CD4-positive, alpha-beta memory T cell (primary cell): Measurements from ENCODE around the gene NEDD4. TPM values are rescaled to one million over a fixed set of nuclear protein-coding genes. Genes with fewer than 3 reads are reported as not detected.

Experiments
- CTCF ChIA-PET: fragments of 350-600 bp; sonication (Branson Sonifier 250); formaldehyde crosslinking; loops from one replicate; lab custom pipeline; 2021; ENCODE audit warnings: inconsistent platforms; ENCODE audit not compliant: partially characterized antibody; lab: Charles Lee
- POLR2A ChIA-PET: fragments of 350-600 bp; sonication (Branson Sonifier 250); formaldehyde crosslinking; loops from one replicate; lab custom pipeline; 2021; ENCODE audit not compliant: partially characterized antibody; lab: Charles Lee
- DNase-seq, 5 donors: peaks; one replicate each; pipeline versions ENCODE4 v3.0.0 to v3.0.0-alpha.2; 2020 to 2022; ENCODE audit warnings: mixed read lengths in 1 of 5
- H3K27ac ChIP-seq: one replicate; pipeline ENCODE4 v1.7.0; 2013; ENCODE audit warnings: low read depth, low read length
- H3K27me3 ChIP-seq: 2 replicates; pipeline ENCODE4 v1.7.0; 2013; ENCODE audit warnings: mild to moderate bottlenecking, low read length, moderate library complexity; ENCODE audit not compliant: insufficient read depth
- H3K36me3 ChIP-seq: 2 replicates; pipeline ENCODE4 v1.7.0; 2013; ENCODE audit warnings: mild to moderate bottlenecking, low read length, moderate library complexity; ENCODE audit not compliant: insufficient read depth
- H3K4me1 ChIP-seq: 2 replicates; pipeline ENCODE4 v1.7.0; 2013; ENCODE audit warnings: mild to moderate bottlenecking, low read length, moderate library complexity; ENCODE audit not compliant: insufficient read depth
- H3K4me3 ChIP-seq, 2 donors: one replicate each; pipeline ENCODE4 v1.7.0; 2013; ENCODE audit warnings: low read length in 2 of 2, mild to moderate bottlenecking in 1 of 2
- H3K9me3 ChIP-seq, 2 donors: one replicate each; pipeline ENCODE4 v1.7.0; 2013; ENCODE audit warnings: low read length in 2 of 2, control low read depth in 1 of 2; ENCODE audit not compliant: control insufficient read depth in 1 of 2
- H3K27ac Mint-ChIP-seq, 7 donors: one replicate each; pipeline ENCODE4 v1.8.0; 2020 to 2021; ENCODE audit warnings: mixed read lengths in 7 of 7, mild to moderate bottlenecking in 6 of 7, inconsistent platforms in 3 of 7, moderate library complexity in 3 of 7
- H3K27me3 Mint-ChIP-seq, 2 donors: one replicate each; pipeline ENCODE4 v1.8.0; 2020 to 2021; ENCODE audit warnings: mixed read lengths in 2 of 2
- H3K36me3 Mint-ChIP-seq, 2 donors: one replicate each; pipeline ENCODE4 v1.8.0; 2020 to 2021; ENCODE audit warnings: mixed read lengths in 2 of 2, inconsistent platforms in 1 of 2, mild to moderate bottlenecking in 1 of 2
- H3K4me1 Mint-ChIP-seq, 4 donors: one replicate each; pipeline ENCODE4 v1.8.0; 2020 to 2021; ENCODE audit warnings: mixed read lengths in 4 of 4, mild to moderate bottlenecking in 1 of 4
- H3K4me3 Mint-ChIP-seq, 8 donors: one replicate each; pipeline ENCODE4 v1.8.0; 2020 to 2021; ENCODE audit warnings: mixed read lengths in 8 of 8, mild to moderate bottlenecking in 7 of 8, moderate library complexity in 6 of 8, inconsistent platforms in 3 of 8
- H3K9me3 Mint-ChIP-seq, 8 donors: one replicate each; pipeline ENCODE4 v1.8.0; 2020 to 2021; ENCODE audit warnings: mixed read lengths in 8 of 8, mild to moderate bottlenecking in 5 of 8, inconsistent platforms in 3 of 8, moderate library complexity in 1 of 8
- intact Hi-C: fragments of 100-400 bp; cut with micrococcal nuclease; formaldehyde crosslinking; loops from one replicate; pipeline ENCODE4 v1.15.1; 2023
- polyA plus RNA-seq, 2 donors: library from polyadenylated mRNA; unstranded; fragments of 300-500 nt; fragmentation: Illumina TruSeq; gene quantifications; one replicate each; pipeline ENCODE4 v1.2.3, GENCODE V29; 2021
- total RNA-seq, 2 experiments: library from RNA; stranded (reverse); gene quantifications; one replicate each; pipeline ENCODE4 v1.2.3, GENCODE V29; 2021

Gene NEDD4
- total RNA-seq (1 to 10 TPM; 4.2 to 5.8 TPM), polyA plus RNA-seq (1 to 10 TPM; 3.7 to 5.2 TPM)

DNA sequence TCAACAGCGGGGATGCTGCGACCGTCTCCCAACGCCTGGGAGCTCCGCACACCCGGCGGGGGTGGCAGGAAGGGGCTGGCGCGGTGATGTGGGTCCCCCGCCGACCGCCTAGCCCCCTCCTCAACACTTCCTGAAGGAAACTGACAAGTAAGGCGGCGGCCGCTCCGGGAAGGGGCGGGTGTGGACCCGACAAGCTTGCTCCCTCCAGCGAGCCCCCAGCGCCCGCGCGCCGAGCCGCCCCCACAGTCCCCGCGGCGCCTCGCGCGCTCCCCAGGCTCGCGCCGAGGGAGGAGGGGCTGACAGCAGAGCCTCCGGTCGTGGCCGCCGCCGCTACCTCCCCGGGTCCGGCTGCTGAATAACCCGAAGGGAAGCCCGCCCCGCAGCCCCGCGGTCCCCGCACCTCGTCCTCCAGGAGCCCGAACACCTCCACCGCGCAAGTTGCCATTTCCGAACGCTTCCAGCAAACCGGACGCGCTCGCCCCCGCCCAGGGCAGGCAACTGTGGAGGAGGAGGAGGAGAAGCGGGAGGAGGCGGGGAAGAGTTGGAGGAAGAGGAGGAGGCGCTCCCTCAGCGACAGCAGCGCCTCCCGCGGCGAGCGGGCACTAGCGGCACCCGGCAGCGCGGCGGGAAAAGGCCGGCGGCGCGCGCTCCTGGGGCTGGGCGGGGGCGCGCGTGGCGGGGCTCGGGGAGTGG is at the start of gene NEDD4:
TSS of gene NEDD4 (minus strand) at position 502 of the 693 bp plus-strand sequence. CDS start at position 445, 57 bp downstream.
- ChIA-PET POLR2A (interaction anchor here (1.1 to 1.2 kb wide), 2 partner anchors 49 to 54 kb away, joined by 3 read pairs; no protein-coding TSS in a partner anchor), CTCF (interaction anchor here (0.6 to 2.7 kb wide), 10 partner anchors 9 to 253 kb away, joined by 3 to 14 read pairs (median 4); no protein-coding TSS in a partner anchor)
- Mint-ChIP-seq H3K4me1 (peaks cover 10 to 27% (median 17%) of the 10 kb centered on the region in 4 donors), H3K27me3 (no peaks in the 10 kb centered on the region), H3K4me3 (peak within 1 kb of the TSS; percentile 89 to 94 (median 92)), H3K36me3 (peaks cover 0 to 2% of the 10 kb centered on the region in 2 donors), H3K9me3 (no peaks in the 10 kb centered on the region), H3K27ac (peak within 1 kb of the TSS; percentile 17 to 85 (median 61))
- no peaks in the 10 kb centered on the region for H3K36me3 ChIP-seq
- H3K27me3 ChIP-seq: no peaks in the 10 kb centered on the region
- H3K9me3 ChIP-seq: no peaks in the 10 kb centered on the region
- peak within 1 kb of the TSS; percentile 36 to 61 for H3K4me3 ChIP-seq
- H3K4me1 ChIP-seq: peaks cover 15% of the 10 kb centered on the region
- H3K27ac ChIP-seq: no peak within 1 kb of the TSS
- intact Hi-C loops: loop anchor here (1.0 to 2.0 kb wide), 3 partner anchors 50 to 254 kb away; no protein-coding TSS in a partner anchor
- peak; percentile 64 to 82 (median 74) for DNase-seq

DNA sequence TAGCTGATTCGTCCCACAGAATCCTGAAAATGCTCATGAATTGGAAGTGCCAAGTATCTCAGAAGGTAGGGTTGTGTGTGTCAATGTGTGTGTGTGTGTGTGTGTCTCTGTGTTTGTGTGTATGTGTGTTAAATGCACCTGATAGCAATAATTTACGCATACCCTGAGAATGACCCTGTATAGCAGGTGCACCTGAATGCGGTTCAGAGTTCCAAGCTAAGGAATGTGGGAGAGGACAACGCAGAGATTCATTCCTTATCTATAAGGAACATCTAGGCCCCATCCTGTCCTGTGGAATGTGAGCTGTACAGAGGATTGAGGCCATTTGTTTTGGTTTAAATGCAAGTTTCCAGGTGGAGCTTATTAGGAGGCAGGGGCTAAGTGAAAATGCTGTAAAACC is 49.1 kb upstream of the NEDD4 start:
- no peaks in the 10 kb centered on the region for H3K27me3 Mint-ChIP-seq
- Histone ChIP-seq H3K4me1 (peaks cover 43% of the 10 kb centered on the region), H3K9me3 (no peaks in the 10 kb centered on the region), H3K4me3 (peak overlapping the region in 1 of 2 donors; percentile 13), H3K36me3 (no peaks in the 10 kb centered on the region), H3K27me3 (no peaks in the 10 kb centered on the region), H3K27ac (peak overlapping the region; percentile 72)
- POLR2A ChIA-PET: interaction anchor here (1.0 to 2.1 kb wide), 2 partner anchors 48 to 203 kb away, joined by 3 to 7 read pairs; no protein-coding TSS in a partner anchor
- intact Hi-C loops: loop anchor here (2.0 kb wide), 1 partner anchor 202 kb away; no protein-coding TSS in a partner anchor
- peak overlapping the region; percentile 90 to 99 (median 93) for H3K27ac Mint-ChIP-seq
- peaks cover 0 to 7% of the 10 kb centered on the region in 2 donors for H3K36me3 Mint-ChIP-seq
- H3K4me3 Mint-ChIP-seq: peak overlapping the region in 7 of 8 donors; percentile 44 to 86 (median 69)
- H3K9me3 Mint-ChIP-seq: peaks cover 0 to 5% (median 0%) of the 10 kb centered on the region in 8 donors
- no peak for DNase-seq
- CTCF ChIA-PET: interaction anchor here (1.1 to 4.1 kb wide), 5 partner anchors 11 to 269 kb away, joined by 3 to 25 read pairs (median 3); no protein-coding TSS in a partner anchor
- H3K4me1 Mint-ChIP-seq: peaks cover 27 to 50% (median 40%) of the 10 kb centered on the region in 4 donors

DNA sequence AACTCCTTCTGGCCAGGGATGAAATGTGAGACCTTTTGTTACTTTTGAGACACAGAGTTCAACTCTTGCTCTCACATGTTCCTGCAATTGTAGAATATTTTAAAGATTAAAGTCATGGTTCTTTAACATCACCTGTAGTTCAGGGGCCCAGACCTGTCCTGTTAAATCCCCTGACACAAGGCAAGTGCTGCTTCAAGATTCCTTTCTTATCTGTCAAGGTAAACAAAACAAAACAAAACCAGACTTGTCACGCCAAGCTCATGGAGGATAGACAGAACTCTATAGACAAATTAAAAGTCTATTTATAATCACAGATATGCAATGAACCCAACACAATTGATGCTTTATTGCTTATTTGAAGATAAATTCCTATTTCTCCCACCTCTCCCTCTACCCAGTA is 48.6 kb upstream of the NEDD4 start:
- POLR2A ChIA-PET: interaction anchor here (1.0 kb wide), 1 partner anchor 48 kb away, joined by 3 read pairs; no protein-coding TSS in a partner anchor
- H3K9me3 Mint-ChIP-seq: peaks cover 0 to 5% (median 0%) of the 10 kb centered on the region in 8 donors
- H3K4me3 Mint-ChIP-seq: peak overlapping the region in 5 of 8 donors; percentile 45 to 86 (median 67)
- intact Hi-C loops: loop anchor here (2.0 kb wide), 1 partner anchor 203 kb away; no protein-coding TSS in a partner anchor
- CTCF ChIA-PET: interaction anchor here (1.1 to 4.1 kb wide), 5 partner anchors 11 to 269 kb away, joined by 3 to 25 read pairs (median 3); no protein-coding TSS in a partner anchor
- H3K36me3 Mint-ChIP-seq: peaks cover under 1 to 7% of the 10 kb centered on the region in 2 donors
- Histone ChIP-seq H3K9me3 (no peaks in the 10 kb centered on the region), H3K4me3 (no peak overlapping the region), H3K36me3 (no peaks in the 10 kb centered on the region), H3K27me3 (no peaks in the 10 kb centered on the region), H3K4me1 (peaks cover 43% of the 10 kb centered on the region), H3K27ac (no peak overlapping the region)
- peaks cover 27 to 52% (median 40%) of the 10 kb centered on the region in 4 donors for H3K4me1 Mint-ChIP-seq
- no peak for DNase-seq
- H3K27ac Mint-ChIP-seq: peak overlapping the region; percentile 90 to 99 (median 93)
- H3K27me3 Mint-ChIP-seq: no peaks in the 10 kb centered on the region

DNA sequence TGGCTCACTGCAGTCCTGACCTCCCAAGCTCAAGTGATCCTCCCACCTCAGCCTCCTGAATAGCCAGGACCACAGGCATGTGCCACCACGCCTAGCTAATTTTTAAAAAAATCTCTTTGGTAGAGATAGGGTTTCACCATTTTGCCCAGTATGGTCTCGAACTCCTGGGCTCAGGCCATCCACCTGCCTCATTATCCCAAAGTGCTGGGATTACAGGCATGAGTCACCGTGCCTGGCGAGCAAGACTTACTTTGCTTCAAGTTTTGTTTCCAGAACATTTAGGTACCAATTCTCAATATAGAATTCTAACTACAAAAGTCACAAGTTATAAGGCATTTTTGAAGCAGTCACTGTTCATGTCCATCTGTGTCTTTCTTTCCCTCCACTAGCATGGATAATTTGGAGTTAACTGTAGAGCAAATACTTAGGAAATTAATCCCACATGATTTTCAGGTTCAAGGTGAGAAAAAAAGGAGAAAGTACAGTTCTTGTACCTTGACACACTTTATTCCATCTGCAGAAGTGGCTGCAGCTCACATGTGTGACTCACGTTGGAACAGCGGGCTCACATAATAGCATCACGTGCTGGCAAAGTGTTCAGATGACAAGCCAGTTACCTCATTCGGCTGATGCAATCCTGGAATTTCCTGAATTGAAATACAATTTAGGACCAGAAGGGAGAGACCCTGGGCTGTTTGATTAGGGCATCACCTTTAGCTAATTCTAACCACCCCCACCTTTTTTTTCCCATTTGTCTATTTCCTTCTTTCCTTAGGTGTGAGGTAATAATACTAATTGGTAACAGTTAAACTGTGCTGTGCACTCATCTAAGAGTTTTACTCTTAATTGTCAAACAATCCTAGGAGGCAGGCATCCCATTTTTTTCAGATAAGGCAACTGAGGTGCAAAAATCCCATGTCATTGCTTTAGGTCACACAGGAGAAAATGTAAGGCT is 46.9 kb upstream of the NEDD4 start:
- DNase-seq: peak in 1 of 5 donors; percentile 49
- Histone ChIP-seq H3K36me3 (no peaks in the 10 kb centered on the region), H3K4me3 (no peak overlapping the region), H3K9me3 (no peaks in the 10 kb centered on the region), H3K4me1 (peaks cover 43% of the 10 kb centered on the region), H3K27me3 (no peaks in the 10 kb centered on the region), H3K27ac (no peak overlapping the region)
- POLR2A ChIA-PET: interaction anchor here (1.3 kb wide), 1 partner anchor 204 kb away, joined by 3 read pairs; no protein-coding TSS in a partner anchor
- Mint-ChIP-seq H3K27ac (no peak overlapping the region), H3K9me3 (peaks cover 0 to 2% (median 0%) of the 10 kb centered on the region in 8 donors), H3K4me1 (peaks cover 27 to 52% (median 40%) of the 10 kb centered on the region in 4 donors), H3K36me3 (peaks cover 3 to 7% of the 10 kb centered on the region in 2 donors), H3K4me3 (no peak overlapping the region), H3K27me3 (no peaks in the 10 kb centered on the region)
- CTCF ChIA-PET: interaction anchor here (4.1 kb wide), 1 partner anchor 13 kb away, joined by 25 read pairs; no protein-coding TSS in a partner anchor
- intact Hi-C loops: no loop called here

DNA sequence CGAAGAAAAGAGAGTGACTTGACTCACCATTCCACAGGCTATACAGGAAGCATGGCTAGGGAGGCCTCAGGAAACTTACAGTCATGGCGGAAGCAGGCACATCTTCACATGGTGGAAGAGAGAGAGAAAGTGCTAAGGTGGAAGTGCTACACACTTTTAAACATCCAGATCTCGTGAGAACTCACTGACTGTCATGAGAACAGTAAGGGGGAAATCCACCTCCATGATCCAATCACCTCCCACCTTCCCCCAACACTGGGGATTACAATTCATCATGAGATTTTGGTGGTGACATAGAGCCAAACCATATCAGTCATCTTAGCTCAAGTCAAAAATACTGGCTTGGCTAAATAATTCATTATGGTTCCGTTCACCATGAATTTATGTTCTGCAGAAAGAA is 45.3 kb upstream of the NEDD4 start:
- no peak for DNase-seq
- Mint-ChIP-seq H3K9me3 (peaks cover 0 to 2% (median 0%) of the 10 kb centered on the region in 8 donors), H3K4me3 (peak overlapping the region in 1 of 8 donors; percentile 36), H3K27ac (peak overlapping the region in 3 of 7 donors; percentile 54 to 75 (median 68)), H3K4me1 (peaks cover 23 to 44% (median 34%) of the 10 kb centered on the region in 4 donors), H3K27me3 (no peaks in the 10 kb centered on the region), H3K36me3 (peaks cover 3 to 6% of the 10 kb centered on the region in 2 donors)
- Histone ChIP-seq H3K27ac (no peak overlapping the region), H3K36me3 (no peaks in the 10 kb centered on the region), H3K27me3 (no peaks in the 10 kb centered on the region), H3K4me3 (no peak overlapping the region), H3K4me1 (peaks cover 37% of the 10 kb centered on the region), H3K9me3 (no peaks in the 10 kb centered on the region)
- ChIA-PET POLR2A (no interaction called here), CTCF (interaction anchor here (1.2 to 1.3 kb wide), 2 partner anchors 12 to 45 kb away, joined by 3 to 5 read pairs; partner anchors contain the start of gene NEDD4)
- intact Hi-C loops: no loop called here

DNA sequence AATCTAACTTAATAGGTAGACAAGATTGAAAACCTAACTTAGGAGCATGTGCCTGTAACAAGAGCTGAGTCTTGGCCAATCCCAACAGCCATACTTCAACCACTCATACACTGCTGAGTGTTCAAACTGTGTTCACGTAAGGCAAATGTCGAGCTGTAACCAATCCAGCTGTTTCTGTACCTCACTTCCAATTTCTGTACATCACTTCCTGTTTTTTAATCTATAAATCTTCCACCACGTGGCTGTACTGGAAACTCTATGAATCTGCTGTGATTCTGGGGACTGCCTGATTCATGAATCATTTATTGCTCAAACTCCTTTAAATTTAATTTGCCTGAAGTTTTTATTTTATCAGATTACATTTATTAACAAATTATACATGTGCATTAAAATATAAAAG is 44.6 kb upstream of the NEDD4 start:
- no peaks in the 10 kb centered on the region for H3K27me3 Mint-ChIP-seq
- Histone ChIP-seq H3K4me3 (no peak overlapping the region), H3K4me1 (peaks cover 32% of the 10 kb centered on the region), H3K27me3 (no peaks in the 10 kb centered on the region), H3K36me3 (no peaks in the 10 kb centered on the region), H3K9me3 (no peaks in the 10 kb centered on the region), H3K27ac (no peak overlapping the region)
- peaks cover 16 to 37% (median 29%) of the 10 kb centered on the region in 4 donors for H3K4me1 Mint-ChIP-seq
- H3K4me3 Mint-ChIP-seq: peak overlapping the region in 1 of 8 donors; percentile 2
- H3K9me3 Mint-ChIP-seq: peaks cover 0 to 2% (median 0%) of the 10 kb centered on the region in 8 donors
- peak overlapping the region in 6 of 7 donors; percentile 27 to 77 (median 52) for H3K27ac Mint-ChIP-seq
- intact Hi-C loops: no loop called here
- ChIA-PET CTCF (interaction anchor here (0.6 to 1.5 kb wide), 2 partner anchors 16 to 149 kb away, joined by 3 to 5 read pairs; no protein-coding TSS in a partner anchor), POLR2A (no interaction called here)
- peaks cover 1 to 3% of the 10 kb centered on the region in 2 donors for H3K36me3 Mint-ChIP-seq
- DNase-seq: peak; percentile 38 to 60 (median 46)
